HG02885 (cell line): Measurements from ENCODE around the gene MOXD1.
"Not testable (repeated sequence)": the region's sequence is repeated elsewhere in the genome, so short reads cannot be mapped to it uniquely, and the experiment has no call there.

ENCODE experiments used
- ATAC-seq: cut with Tn5 transposase; IDR thresholded peaks from one replicate; pipeline ENCODE4 v1.9.1; 2021; ENCODE audit warnings: mild to moderate bottlenecking; ENCODE audit not compliant: unreplicated experiment, poor library complexity

Gene MOXD1

DNA sequence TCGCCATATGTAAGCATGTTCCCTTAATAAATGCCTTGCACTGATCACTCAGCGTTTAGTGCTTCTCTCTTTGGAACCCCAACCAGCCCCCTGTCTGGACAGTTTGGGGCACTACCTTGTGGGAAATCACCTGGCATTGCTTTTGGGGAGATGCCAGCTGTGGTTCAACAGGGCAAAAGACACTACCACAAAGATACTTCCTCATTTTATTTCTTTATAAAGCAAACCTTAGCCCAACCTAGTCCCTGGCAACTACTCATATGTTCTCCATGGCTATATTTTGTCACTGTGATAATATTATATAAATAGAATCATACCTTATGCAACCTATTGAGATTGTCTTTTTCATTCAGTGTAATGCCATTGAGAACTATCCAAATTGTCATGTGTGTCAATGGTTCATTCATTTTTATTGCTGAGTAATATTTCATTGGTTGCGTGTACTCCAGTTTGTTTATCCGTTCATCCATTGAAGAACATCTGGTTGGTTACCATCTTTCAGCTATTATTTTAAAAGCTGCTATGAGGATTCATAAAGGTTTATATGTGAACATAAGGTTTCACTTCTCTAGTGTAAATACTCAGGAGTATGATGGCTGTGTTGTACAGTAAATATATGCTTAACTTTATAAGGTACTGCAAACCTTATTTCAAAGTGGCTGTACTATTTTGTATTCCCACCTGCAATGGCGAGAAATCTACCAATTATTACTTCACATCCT is 114.8 kb downstream of the MOXD1 start:
- no peak for ATAC-seq

DNA sequence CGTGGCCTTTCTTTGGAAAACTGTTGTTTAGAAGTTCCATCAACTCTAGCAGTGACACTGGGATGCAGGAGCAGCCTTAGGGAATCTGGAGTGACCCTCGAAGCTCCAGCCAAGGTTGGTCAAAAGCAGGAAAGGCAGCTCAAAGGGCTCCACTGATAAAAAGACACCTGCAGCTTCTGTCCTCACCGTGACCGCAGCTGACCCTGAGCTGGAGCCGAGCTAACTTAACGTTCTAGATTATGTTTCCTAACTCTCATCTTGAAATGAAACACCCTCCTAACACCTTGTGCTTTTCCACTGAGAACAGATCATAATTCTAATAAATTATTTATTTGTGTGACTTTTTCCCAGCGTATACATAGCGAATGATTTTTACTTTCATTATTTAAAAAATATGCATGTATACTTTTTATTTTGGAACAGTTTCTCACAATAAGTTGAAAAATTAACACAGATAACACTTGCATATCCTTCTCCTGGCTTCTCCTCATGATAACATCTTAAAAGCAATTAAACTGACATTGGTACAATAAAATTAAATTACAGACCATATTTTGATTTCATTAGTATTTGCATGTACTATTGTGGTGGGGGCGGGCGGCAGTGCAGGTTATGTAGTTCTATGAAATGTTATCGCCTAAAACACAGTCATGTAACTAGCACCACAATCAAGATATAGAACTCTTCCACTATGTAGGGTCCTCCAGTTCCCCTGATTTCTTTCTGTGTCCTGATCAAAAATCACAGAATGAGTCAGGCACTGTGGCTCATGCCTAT is 116.1 kb downstream of the MOXD1 start:
- ATAC-seq = no peak

GRCh38 chr6:132282696-132283095 is 118.6 kb downstream of the MOXD1 start:
- no peak for ATAC-seq

GRCh38 chr6:132280436-132280835 is 120.8 kb downstream of the MOXD1 start:
- ATAC-seq = no peak

GRCh38 chr6:132279592-132280139 is 121.6 kb downstream of the MOXD1 start:
- ATAC-seq = peak; percentile 95

DNA sequence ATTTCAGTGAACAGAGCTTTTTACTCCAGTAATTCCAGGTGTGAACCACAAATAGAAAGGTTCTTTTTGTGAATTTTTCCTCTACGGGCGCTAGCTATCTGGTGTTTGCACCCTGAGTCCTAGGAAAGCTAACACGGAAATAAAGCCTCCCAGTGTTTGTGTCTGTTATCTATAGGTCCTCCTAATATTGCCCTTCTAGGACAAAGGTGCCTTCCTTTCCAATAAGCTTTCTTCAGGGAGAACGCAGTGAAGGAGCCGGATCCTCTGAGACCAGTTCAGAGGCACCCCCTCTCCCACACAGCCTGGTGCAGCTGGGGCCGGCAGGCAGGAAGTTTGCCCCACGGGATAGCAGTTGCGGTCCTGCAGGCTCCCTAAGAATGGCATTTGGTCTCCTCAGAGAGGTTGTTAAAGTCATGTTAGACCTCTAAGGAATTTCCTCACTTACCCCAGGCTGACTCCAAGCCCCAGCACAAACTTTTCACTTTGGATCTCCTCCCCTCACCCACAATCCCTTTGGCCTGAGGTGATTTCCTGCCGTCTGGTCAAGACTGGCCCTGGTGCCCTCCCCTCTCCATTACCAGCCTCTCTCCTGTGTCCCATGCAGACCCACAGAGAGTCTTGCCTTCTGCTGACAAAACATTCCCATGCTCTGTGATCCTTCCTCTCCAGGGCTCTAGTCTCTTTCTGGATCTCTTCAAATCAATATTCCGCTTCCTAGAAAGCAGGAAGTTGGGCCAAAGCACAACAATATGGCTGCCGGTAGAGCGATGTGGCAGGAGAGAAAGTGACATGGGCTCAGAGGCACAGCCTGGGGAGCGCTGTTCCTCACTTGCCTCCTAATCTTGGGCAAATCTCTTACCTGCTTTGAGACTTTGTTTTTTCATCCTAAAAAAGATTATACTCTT is 126.0 kb downstream of the MOXD1 start:
- ATAC-seq = no peak

DNA sequence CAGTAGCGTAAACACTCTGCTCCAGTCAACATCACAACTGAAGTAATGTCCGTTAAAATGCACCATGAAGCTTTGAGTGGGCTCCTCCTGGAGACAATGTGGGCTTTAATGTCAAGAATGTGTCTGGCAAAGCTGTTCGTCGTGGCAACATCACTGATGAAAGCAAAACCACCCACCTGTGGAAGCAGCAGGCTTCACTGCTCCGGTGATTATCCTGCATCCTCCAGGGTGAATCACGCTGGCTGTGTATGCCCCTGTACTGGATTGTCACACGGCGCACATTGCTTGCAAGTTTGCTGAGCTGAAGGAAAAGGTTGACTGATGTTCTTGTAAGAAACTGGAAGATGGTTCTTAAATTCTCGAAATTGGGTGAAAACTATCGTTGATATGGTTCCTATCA is 128.5 kb downstream of the MOXD1 start:
- no peak for ATAC-seq

DNA sequence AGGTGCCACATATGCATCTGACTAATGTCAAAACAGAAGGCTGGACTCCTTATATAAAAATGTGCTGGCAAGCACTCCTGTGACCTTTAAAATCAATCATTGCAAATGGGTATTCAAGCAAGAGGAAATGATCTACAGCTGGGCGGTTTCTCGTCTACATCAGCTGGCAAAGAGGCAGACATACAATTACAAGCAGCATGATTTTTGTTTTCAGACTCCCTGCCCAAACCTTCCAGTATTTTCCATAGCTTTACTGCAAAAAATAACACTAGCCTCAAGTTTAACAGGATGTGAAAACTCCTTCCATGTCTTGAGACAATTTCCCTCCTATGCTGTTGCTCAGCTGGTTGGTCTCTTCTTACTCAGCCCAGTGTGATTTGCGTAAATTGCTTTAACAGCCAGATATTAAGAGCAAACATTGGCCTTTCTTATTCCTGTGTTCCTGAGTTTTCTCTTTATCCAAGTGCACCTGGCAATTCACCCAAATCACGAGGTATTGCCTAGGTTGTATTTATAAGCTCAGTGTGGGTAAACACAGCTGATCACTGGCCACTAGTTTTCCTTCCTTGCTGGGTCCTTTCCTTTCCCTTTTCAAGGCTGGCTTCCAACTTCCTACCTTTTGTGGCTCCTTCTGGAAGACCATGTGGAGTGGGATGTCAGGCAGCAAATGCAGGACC is 130.4 kb downstream of the MOXD1 start:
- ATAC-seq = no peak

DNA sequence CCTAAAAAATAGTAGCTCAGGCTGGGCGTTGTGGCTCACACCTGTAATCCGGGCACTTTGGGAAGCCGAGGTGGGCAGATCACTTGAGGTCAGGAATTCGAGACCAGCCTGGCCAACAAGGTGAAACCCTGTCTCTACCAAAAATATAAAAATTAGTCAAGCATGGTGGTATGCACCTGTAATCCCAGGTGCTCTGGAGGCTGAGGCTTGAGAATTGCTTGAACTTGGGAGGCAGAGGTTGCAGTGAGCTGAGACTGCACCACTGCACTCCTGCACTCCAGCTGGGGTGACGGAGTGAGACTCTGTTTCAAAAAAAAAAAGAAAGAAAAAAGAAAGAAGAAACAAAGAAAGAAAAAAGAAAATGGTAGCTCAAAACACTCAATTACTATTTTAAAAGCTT is 132.6 kb downstream of the MOXD1 start:
- ATAC-seq = not testable (repeated sequence)

GRCh38 chr6:132268209-132268608 is 133.1 kb downstream of the MOXD1 start:
- ATAC-seq = no peak

GRCh38 chr6:132265451-132266097 is 135.7 kb downstream of the MOXD1 start:
- ATAC-seq = no peak

- no peak for ATAC-seq
Observed at GRCh38 chr6:132264021-132264500, 137.2 kb downstream of the MOXD1 start.

GRCh38 chr6:132261354-132261753 is 139.9 kb downstream of the MOXD1 start:
- no peak for ATAC-seq

GRCh38 chr6:132259070-132259469 is 142.2 kb downstream of the MOXD1 start:
- no peak for ATAC-seq

DNA sequence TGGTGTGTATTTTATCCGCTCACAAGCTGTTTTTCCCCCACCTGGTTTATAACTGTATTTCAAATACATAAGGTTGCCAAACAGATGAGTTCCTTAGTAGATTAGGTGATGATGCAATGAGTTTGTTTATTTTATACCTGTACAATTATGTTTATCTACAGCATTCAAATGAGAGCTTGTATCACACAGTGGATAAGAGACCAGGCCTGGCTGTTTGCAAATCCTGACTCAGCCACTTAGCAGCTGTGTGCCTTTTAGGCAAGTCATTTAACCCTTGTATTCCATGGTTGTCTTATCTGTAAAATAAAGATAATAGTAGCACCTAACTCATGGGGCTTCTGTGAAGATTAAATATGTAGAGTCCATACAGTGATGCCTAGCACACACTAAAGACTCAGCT is 143.7 kb downstream of the MOXD1 start:
- ATAC-seq = no peak

DNA sequence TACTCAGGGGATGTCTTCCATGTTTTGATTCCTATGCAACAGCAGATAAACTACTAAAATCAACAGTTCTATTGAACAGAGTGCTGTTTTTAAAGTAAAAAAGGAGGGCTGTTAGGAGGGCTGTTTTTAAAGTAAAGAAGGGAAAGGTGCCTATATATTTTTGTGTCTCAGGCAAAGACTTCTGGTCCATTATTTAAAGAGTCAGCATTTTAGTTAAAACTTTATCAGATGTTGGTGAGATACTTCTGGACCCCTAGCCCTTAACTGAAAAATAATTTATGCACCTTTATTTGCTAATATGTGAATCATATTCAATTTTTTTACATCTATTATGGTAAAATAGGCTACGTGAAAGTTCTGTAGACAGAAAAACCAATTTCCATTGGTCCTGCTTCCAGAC is 144.8 kb downstream of the MOXD1 start:
- no peak for ATAC-seq

- ATAC-seq = no peak
Observed at GRCh38 chr6:132253906-132254305, 147.4 kb downstream of the MOXD1 start.

GRCh38 chr6:132253211-132253610 is 148.1 kb downstream of the MOXD1 start:
- ATAC-seq = no peak

DNA sequence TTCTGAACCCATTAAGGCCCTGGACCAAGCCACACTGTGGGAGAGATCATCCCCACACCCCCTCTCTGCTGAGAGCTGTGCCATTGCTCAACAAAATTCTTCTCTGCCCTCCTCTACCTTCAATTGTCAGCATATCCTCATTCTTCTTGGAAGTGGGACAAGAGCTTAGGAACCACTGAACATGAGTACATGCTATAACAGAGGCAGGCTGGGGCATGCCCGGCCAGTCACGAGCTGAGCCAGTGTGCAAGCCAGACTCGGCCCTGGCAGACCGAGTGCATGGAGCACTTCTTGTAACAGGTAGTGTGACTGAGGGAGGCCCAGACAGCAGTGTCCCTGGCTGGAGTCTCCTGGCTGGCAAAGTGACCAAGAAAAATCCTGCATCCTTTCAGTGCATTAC is 149.2 kb downstream of the MOXD1 start:
- no peak for ATAC-seq
